ENCODE data around the gene BBS4.
A peak's percentile ranks its signal among the peaks of the same experiment; 100 is the strongest.

Gene BBS4

GRCh38 chr15:72766025-72766424, 80.0 kb downstream of the BBS4 start:
- no peak for DNase-seq (ENCODE audit: low read depth)

GRCh38 chr15:72766780-72767179, 80.8 kb downstream of the BBS4 start:
- DNase-seq (ENCODE audit: low read depth) = no peak

GRCh38 chr15:72770673-72771328, 84.8 kb downstream of the BBS4 start:
- DNase-seq (ENCODE audit: low read depth) = no peak

- DNase-seq (ENCODE audit: low read depth) = no peak
Measured at GRCh38 chr15:72771329-72771725, 85.3 kb downstream of the BBS4 start.

GRCh38 chr15:72774696-72775383, 88.8 kb downstream of the BBS4 start:
- DNase-seq (ENCODE audit: low read depth) = no peak

- no peak for DNase-seq (ENCODE audit: low read depth)
Measured at GRCh38 chr15:72778796-72779195, 92.8 kb downstream of the BBS4 start.

- DNase-seq (ENCODE audit: low read depth) = no peak
Measured at GRCh38 chr15:72781631-72782030, 95.6 kb downstream of the BBS4 start.

- DNase-seq (ENCODE audit: low read depth) = no peak
Measured at GRCh38 chr15:72782274-72783003, 96.4 kb downstream of the BBS4 start.

GRCh38 chr15:72783004-72783639, 97.1 kb downstream of the BBS4 start:
- DNase-seq (ENCODE audit: low read depth) = no peak

GRCh38 chr15:72783640-72784455, 97.8 kb downstream of the BBS4 start, which contains the start of gene ADPGK:
TSS of gene ADPGK (minus strand) at chr15:72783758. CDS start at chr15:72783691, 67 bp downstream.
- peak; percentile 62 for DNase-seq (ENCODE audit: low read depth)

GRCh38 chr15:72784456-72784876, 98.5 kb downstream of the BBS4 start:
- no peak for DNase-seq (ENCODE audit: low read depth)

GRCh38 chr15:72785432-72785831, 99.4 kb downstream of the BBS4 start:
- no peak for DNase-seq (ENCODE audit: low read depth)

- no peak for DNase-seq (ENCODE audit: low read depth)
Measured at GRCh38 chr15:72785841-72786240, 99.8 kb downstream of the BBS4 start.

GRCh38 chr15:72786242-72786641, 100.2 kb downstream of the BBS4 start:
- no peak for DNase-seq (ENCODE audit: low read depth)

GRCh38 chr15:72786676-72787345, 100.8 kb downstream of the BBS4 start:
- DNase-seq (ENCODE audit: low read depth) = no peak

GRCh38 chr15:72787526-72787925, 101.5 kb downstream of the BBS4 start:
- no peak for DNase-seq (ENCODE audit: low read depth)
